GM12878 (cell line): ENCODE data around the gene CNPPD1.

Experiments
- CBX3 ChIP-seq: fragments of 200-600 bp; sonication (generic); IDR thresholded peaks from 2 replicates; pipeline ENCODE4 v1.6.1; 2016; ENCODE audit warnings: low read depth, borderline replicate concordance
- CEBPB ChIP-seq, 2 experiments: fragments of 150-350 bp in 1 of 2; IDR thresholded peaks; 2 replicates each; pipeline ENCODE4 v1.6.1; 2012 to 2014; ENCODE audit warnings: low read depth in 2 of 2, low read length in 2 of 2, borderline replicate concordance in 1 of 2, inconsistent platforms in 1 of 2
- CTCF ChIP-seq, 3 experiments: IDR thresholded peaks in 2 of 3; conservative IDR thresholded peaks in 1 of 3; 2 replicates each; pipeline ENCODE4 v1.5.1; 2011; ENCODE audit warnings: low read depth in 3 of 3, low read length in 3 of 3, mild to moderate bottlenecking in 3 of 3, control low read depth in 2 of 3, moderate library complexity in 2 of 3, inconsistent platforms in 1 of 3, mixed read lengths in 1 of 3; ENCODE audit not compliant: control insufficient read depth in 2 of 3, insufficient read depth in 1 of 3; ENCODE audit errors: extremely low read depth in 1 of 3
- EP300 ChIP-seq, 2 experiments: fragments of 150-350 bp in 1 of 2; IDR thresholded peaks; 2 replicates each; pipeline ENCODE4 v1.6.1; 2011 to 2012; ENCODE audit warnings: low read depth in 2 of 2, low read length in 2 of 2, borderline replicate concordance in 1 of 2, improper control_type of control experiment in 1 of 2, inconsistent platforms in 1 of 2; ENCODE audit not compliant: control insufficient read depth in 1 of 2
- EZH2 ChIP-seq: IDR thresholded peaks from 2 replicates; pipeline ENCODE4 v1.6.1; 2012; ENCODE audit warnings: low read depth, mild to moderate bottlenecking, control low read depth, inconsistent platforms, low read length, borderline replicate concordance; ENCODE audit not compliant: control insufficient read depth
- FOXM1 ChIP-seq: IDR thresholded peaks from 2 replicates; pipeline ENCODE4 v1.6.1; 2012; ENCODE audit warnings: low read depth, mild to moderate bottlenecking, inconsistent platforms, low read length, moderate library complexity
- MTA2 ChIP-seq: fragments of 450-650 bp; IDR thresholded peaks from 2 replicates; pipeline ENCODE4 v1.6.1; 2016; ENCODE audit warnings: low read depth, mild to moderate bottlenecking, moderate library complexity
- NR2C2 ChIP-seq: IDR thresholded peaks from 2 replicates; pipeline ENCODE4 v1.6.1; 2011; ENCODE audit warnings: borderline replicate concordance, low read depth; ENCODE audit not compliant: control insufficient read depth, insufficient read length
- SMC3 ChIP-seq: IDR thresholded peaks from 2 replicates; pipeline ENCODE4 v1.6.1; 2011; ENCODE audit warnings: low read length, improper control_type of control experiment, borderline replicate concordance
- TAF1 ChIP-seq: IDR thresholded peaks from 2 replicates; pipeline ENCODE4 v1.6.1; 2011; ENCODE audit warnings: mild to moderate bottlenecking, low read depth, low read length, borderline replicate concordance
- ZNF207 ChIP-seq: fragments of 450-650 bp; IDR thresholded peaks from 2 replicates; pipeline ENCODE4 v1.6.1; 2014; ENCODE audit warnings: antibody characterized with exemption, mild to moderate bottlenecking, borderline replicate concordance

- TF ChIP-seq EZH2 (no peak), CTCF (IDR thresholded peaks at IDR 0.05 in 2 of 3, conservative IDR thresholded peaks at IDR 0.05 in 1 of 3; ENCODE audit: control insufficient read depth in 2 of 3, extremely low read depth in 1 of 3, insufficient read depth in 1 of 3, low read depth in 3 of 3, low read length in 3 of 3) (no peak), EP300 (IDR thresholded peaks at IDR 0.05; ENCODE audit: borderline replicate concordance in 1 of 2, control insufficient read depth in 1 of 2, low read depth in 2 of 2, low read length in 2 of 2) (no peak), FOXM1 (no peak), SMC3 (no peak), TAF1 (no peak), ZNF207 (no peak), NR2C2 (no peak), CEBPB (IDR thresholded peaks at IDR 0.05; ENCODE audit: borderline replicate concordance in 1 of 2, low read depth in 2 of 2, low read length in 2 of 2) (no peak), MTA2 (no peak), CBX3 (no peak)
Observed at GRCh38 chr2:219179601-219180465, 3.1 kb upstream of the CNPPD1 start.
